GM11168 (cell line): ENCODE measurements around the gene UCP2.
"Not testable (repeated sequence)": the region's sequence is repeated elsewhere in the genome, so short reads cannot be mapped to it uniquely, and the experiment has no call there.

Source experiments
- in situ Hi-C: fragments of 300-500 bp; cut with MboI; formaldehyde crosslinking; loops from one replicate; pipeline ENCODE4 v1.12.0; 2022; ENCODE audit warnings: low sequenced_read_pairs; ENCODE audit not compliant: unreplicated experiment

Gene UCP2

DNA sequence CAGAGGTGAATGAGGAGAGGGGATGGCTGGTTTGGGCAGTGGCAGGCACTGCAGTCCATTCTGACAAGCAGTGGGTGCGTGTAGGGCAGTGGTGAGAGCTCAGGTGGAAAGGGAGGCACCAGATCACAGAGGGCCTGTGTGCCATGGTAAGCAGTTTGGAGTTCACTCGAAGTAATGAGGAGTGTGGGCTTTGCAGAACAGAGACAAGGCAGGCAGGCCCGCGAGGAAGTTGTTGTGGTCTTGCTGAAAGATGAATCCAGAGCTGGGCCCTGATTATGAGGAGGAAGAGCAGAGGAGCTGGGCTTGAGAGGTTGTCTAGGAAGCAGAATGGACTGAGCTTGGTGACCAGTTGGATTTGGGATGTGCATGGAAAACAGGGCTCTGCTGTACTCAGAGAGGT, 33.4 kb downstream of the UCP2 start:
- in situ Hi-C loops, result no loop called here

DNA sequence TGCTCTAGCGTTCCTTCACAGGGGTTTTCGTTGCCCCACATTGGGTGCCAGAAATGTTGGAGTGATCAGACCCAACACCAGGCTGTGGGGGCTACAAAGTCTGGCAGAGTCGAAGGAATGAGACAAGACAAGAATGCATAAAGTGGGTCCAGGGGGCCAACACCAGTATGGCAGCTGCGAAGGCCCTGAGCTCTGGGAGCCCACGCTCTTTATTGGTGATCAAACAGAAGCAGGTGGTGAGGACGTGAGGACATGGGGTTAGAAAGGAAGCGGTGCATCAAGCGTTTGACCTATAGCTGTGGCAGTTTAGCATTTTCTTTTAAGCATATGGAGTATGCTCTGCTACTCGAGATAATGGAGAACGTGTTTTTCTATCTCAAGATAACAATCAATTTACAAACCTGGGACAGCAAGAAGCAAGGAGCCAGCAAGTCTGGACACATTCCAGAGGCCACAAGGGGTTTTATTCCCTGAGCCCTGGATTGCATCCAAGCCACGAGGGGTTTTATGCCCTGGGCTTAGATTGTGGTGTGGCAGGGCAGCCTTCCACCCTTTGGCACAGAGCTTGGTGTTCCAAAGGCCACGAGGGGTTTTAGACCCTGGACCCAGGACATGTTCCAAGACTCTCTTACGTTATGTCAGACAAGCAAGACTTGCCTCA, 35.7 kb downstream of the UCP2 start:
- in situ Hi-C loops, result no loop called here

DNA sequence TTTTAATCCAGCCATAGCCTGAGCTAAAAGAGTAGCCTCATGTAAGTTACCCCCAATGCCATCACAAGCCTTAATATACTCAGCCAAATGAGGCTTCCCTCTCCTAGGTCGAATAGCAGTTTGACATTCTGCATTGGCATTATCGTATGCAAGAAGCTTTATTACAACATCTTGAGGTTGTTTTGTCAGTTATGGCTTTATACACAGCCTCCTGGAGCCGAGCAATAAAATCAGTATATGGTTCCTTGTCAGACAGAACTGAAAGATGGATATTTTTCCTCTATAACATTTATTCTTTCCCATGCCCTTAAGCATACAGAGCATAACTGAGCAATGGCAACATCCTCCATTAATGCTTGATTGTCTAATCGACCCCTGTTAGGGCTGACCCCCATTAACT, 37.2 kb downstream of the UCP2 start:
- in situ Hi-C loops, result no loop called here

DNA sequence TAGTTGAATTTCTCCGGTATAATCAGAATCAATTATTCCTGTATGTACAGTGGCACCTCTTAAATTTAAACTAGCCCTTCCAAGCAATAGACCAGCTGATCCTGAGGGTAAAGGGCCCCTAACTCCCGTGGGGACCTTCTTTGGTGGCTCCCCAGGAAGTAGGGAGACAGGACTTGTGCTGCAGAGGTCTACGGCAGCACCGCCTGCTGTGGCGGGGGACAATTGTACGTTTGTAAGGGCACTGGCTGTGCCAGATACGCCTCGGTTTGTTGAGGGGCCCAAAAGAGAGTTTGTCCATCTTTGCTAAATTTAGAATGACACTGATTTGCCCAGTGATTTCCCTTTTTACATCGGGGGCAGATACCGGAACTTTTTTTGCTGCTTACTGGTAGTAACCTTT, 37.7 kb downstream of the UCP2 start:
- in situ Hi-C loops, result no loop called here

DNA sequence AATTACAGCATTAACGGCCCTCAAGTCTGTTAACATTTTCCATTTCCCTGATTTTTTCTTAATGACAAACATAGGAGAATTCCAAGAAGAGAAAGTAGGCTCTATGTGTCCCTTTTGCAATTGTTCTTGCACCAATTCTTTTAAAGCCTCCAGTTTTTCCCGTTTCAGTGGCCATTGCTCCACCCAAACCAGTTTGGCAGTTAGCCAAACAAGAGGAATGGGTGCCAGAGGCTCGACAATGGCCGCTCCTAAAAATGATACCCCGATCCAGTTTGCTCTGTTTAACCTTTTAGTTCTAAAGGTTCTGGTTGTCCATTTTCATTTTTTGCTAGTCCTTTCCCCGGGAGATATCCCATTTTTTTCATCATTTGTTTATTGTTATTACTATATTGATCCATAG, 38.6 kb downstream of the UCP2 start:
- in situ Hi-C loops, result no loop called here

DNA sequence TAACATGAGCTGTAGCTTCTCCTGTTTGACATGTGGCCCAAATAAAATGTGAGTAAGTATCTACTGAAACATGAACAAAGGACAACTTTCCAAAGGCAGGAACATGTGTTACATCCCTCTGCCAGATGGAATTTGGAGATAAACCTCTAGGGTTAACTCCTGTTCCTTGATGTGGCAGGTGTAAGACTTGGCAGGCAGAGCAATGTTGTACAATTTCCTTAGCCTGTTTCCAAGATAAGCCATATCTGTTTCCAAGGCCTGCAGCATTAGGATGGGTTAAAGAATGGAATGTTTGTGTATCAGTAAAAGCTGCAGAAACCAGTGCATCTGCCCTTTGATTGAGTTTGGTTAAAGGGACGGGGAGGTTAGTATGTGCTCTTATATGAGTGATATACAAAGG, 40.6 kb downstream of the UCP2 start:
- in situ Hi-C loops, result no loop called here

DNA sequence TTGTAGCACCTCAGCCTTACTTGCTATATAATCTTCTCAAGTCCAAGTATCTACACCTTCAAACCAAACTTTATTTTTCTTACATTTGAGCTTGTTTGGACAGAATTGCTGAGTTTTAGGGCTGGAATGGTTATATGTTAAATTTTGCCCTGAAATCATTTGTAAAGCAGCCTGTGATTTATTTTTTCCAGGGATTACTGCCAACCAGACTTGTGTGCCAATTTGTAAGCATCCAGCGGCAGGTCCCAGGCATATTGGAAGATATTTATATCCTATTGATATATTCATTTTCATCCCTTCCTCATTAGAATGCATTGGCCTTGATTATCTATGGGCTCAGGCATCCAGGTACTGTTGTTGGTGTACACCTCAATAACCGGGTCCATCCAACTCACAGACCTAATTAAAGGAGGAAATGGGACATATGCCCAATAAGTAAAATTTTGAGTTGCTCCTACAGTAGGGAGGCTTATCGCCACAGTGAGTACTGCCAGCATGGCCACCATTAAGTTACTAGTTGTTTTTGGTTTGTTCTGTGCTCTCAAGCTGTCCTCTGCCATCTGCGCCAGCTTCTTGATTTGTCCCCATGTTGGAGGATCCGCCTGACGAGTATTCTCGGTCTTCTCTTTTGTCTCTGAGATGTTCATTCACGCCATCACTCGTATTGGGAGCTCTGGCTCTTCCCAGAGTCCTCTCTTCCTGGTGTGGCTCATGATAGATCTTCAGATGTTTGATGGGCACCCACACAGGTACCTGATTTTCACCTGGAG, 41.7 kb downstream of the UCP2 start:
- in situ Hi-C loops, result no loop called here

DNA sequence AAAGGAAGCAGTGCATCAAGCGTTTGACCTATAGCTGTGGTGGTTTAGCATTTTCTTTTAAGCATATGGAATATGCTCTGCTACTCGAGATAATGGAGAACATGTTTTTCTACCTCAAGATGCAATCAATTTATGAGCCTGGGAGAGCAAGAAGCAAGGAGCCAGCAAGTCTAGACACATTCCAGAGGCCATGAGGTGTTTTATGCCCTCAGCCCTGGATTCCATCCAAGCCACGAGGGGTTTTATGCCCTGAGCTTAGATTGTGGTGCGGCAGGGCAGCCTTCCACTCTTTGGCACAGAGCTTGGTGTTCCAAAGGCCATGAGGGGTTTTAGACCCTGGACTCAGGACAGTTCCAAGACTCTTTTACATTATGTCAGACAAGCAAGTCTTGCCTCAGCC, 43.5 kb downstream of the UCP2 start:
- in situ Hi-C loops, result no loop called here

DNA sequence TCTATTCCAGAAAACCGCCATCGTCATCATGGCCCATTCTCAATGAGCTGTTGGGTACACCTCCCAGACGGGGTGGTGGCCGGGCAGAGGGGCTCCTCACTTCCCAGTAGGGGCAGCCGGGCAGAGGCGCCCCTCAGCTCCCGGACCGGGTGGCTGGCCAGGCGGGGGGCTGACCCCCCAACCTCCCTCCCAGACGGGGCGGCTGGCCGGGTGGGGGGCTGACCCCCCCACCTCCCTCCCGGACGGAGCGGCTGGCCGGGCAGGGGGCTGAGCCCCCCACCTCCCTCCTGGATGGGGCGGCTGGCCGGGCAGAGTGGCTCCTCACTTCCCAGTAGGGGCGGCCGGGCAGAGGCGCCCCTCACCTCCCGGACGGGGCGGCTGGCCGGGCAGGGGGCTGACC, 46.6 kb downstream of the UCP2 start:
- in situ Hi-C loops, result not testable (repeated sequence)

DNA sequence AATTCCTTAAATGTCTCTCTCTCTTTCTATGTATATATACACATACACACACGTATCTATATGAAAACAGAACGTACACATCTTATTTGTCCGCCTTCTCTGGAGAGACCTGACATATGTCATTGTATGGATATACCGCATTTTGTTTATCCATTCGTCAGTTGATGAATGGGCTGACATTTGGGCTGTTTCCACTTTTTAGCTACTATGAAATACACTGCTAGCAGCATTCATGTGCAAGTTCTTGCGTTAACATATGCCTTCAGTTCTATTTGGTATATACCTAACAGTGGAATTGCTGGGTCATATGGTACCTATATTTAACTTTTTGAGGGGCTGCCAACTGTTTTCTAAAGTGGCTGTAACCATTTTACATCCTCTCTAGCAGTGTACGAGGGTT, 49.9 kb downstream of the UCP2 start:
- in situ Hi-C loops, result no loop called here

DNA sequence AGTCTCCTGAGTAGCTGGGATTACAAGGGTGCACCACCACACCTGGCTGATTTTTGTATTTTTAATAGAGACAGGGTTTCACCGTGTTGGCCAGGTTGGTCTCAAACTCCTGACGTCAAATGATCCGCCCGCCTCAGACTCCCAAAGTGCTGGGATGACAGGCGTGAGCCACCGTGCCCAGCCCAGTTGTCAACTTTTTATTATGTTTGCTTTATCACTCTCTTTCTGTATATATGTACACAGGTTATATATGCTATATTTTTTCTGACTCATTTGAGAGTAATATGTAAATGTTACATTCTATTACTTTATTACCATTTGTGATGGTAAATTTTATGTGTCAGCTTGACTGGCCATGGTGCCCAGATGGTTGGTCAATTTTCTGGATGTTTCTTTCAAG, 50.7 kb downstream of the UCP2 start:
- in situ Hi-C loops, result no loop called here

DNA sequence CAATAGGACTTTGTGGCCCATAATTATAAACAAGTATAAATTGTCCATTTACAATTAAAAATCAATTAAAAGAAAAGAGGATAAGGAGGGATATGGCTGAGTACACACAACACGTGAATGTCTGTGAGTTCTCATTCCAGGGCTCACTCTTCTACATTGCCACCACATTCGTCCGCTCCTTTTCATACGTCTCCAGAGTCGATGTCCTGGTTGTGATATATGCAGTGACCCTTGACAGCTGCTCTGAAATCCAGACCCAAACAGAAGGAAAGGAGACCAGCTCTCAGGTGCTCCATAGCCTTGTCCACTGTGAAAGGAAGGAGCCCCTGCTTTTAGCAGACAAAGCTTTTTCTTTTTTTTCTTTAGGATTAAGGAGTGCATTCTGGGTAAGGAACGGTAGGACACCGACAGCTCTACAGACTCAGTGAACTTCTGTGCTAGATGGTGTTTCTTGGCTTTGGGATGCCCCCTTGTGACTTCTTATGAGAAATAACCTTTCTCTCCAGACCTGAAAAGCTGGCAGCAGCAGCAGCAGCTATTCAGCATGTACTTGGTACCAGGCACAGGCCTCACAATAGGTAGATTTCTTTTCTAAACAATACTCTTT, 51.5 kb downstream of the UCP2 start:
- in situ Hi-C loops, result no loop called here

DNA sequence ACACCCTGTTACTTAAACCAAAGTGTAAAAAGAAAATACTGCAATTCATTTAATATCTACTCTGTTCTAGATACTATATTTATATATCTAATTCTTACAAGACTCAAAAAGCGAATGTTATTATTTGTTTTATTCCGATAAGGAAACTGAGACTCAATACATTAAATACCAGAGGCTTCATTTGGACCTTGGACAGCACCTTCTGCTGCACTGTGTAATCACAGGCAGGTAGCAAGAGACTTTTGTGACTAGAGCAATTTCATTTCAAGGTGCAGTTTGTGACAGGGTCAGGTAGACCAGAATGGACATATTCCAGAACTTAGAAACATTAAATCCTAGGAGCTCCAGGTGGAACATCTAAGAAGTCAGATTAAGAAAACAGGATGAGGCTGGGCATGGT, 53.3 kb downstream of the UCP2 start:
- in situ Hi-C loops, result no loop called here
